ENCODE measurements around the gene UAP1L1. TPM values are rescaled to one million over a fixed set of nuclear protein-coding genes. Genes with fewer than 3 reads are reported as not detected.

Gene UAP1L1
- total and polyA plus RNA-seq, 2 of the 8 experiments (the other 6 are each of a cell fraction or from before 2014, with no cell fraction given), result 2.0 to 5.4 TPM

GRCh38 chr9:137087409-137087925 is 10.2 kb downstream of the UAP1L1 start:
- peak overlapping the region; percentile 87; the same call in 1 of the 2 replicates for H4K8ac ChIP-seq (ENCODE audit: extremely low read depth, insufficient read depth, low read length)
- no peak overlapping the region for H3K4ac ChIP-seq (replicated peaks; ENCODE audit: insufficient read length, low read depth, low read length)
- peak overlapping the region; percentile 28 to 54 (median 42); a peak in 4 of 7 replicates for H3K9ac ChIP-seq (replicated peaks in 1 of 4; ENCODE audit: extremely low read depth in 1 of 4, low read depth in 3 of 4, low read length in 3 of 4)
- FAIRE-seq (no peak), DNase-seq (ENCODE audit: low read depth in 1 of 2, low spot score in 2 of 2) (no peak)
- H2AFZ ChIP-seq (ENCODE audit: low read length), result no peak overlapping the region; the same call in 1 of the 2 replicates
- H3K4me3 ChIP-seq (ENCODE audit: extremely low read depth in 1 of 4, insufficient read depth in 2 of 4, low read depth in 3 of 4, low read length in 4 of 4), result peak overlapping the region; percentile 55 to 81 (median 71)
- no peaks in the 10 kb centered on the region for H4K20me1 ChIP-seq (replicated peaks in 1 of 2; ENCODE audit: control insufficient read depth in 1 of 2, insufficient read depth in 2 of 2, low read length in 2 of 2)
- no peak overlapping the region for H2AK5ac ChIP-seq (ENCODE audit: low read depth, low read length)
- H3K56ac ChIP-seq (replicated peaks; ENCODE audit: insufficient read length, low read depth, low read length), result no peak overlapping the region
- WGBS, 2 experiments (ENCODE audit: extremely low coverage in 1 of 2, insufficient coverage in 1 of 2, insufficient read length in 1 of 2, insufficient replicate concordance in 2 of 2, low coverage in 1 of 2, low lambda C conversion rate in 2 of 2, missing lambda C conversion rate in 1 of 2), result 11% methylated on average over 22 of the region's 22 CpGs; no CpG with 5 or more reads in 1 of the 2 experiments
- peaks cover 0 to 10% (median 4%) of the 10 kb centered on the region in 4 experiments; a peak in 4 of 7 replicates for H3K4me1 ChIP-seq (replicated peaks in 1 of 4; ENCODE audit: control insufficient read depth in 3 of 4, insufficient read depth in 4 of 4, low read length in 3 of 4)
- H3K14ac ChIP-seq (ENCODE audit: insufficient read length), result no peak overlapping the region
- no peaks in the 10 kb centered on the region for H3K9me3 ChIP-seq (ENCODE audit: insufficient read depth in 2 of 2, low read depth in 1 of 2, low read length in 1 of 2)
- H2BK15ac ChIP-seq (ENCODE audit: low read length), result no peak overlapping the region
- H2BK20ac ChIP-seq (ENCODE audit: low read length), result no peak overlapping the region
- POLR2A ChIA-PET (ENCODE audit: partially characterized antibody), result interaction anchor here (0.6 to 1.4 kb wide), 7 partner anchors 9 to 311 kb away, joined by 3 to 9 read pairs (median 3); partner anchors contain the start of gene UAP1L1
- H3K27ac ChIP-seq (ENCODE audit: low read depth, low read length), result no peak overlapping the region
- H2BK12ac ChIP-seq (ENCODE audit: low read depth, low read length), result no peak overlapping the region
- no peaks in the 10 kb centered on the region for H3K79me2 ChIP-seq (ENCODE audit: control insufficient read depth in 1 of 2, insufficient read depth in 2 of 2, low read length in 2 of 2)
- H2BK5ac ChIP-seq (ENCODE audit: low read depth, low read length), result 0 out of 2 replicates have a peak overlapping the region, but pooled peaks have one; percentile 60
- peaks cover 0 to 11% (median 3%) of the 10 kb centered on the region in 4 experiments; a peak in 5 of 7 replicates for H3K27me3 ChIP-seq (replicated peaks in 1 of 4; ENCODE audit: control insufficient read depth in 3 of 4, extremely low read depth in 1 of 4, insufficient read depth in 3 of 4, low read length in 3 of 4)
- no peak overlapping the region for H2BK120ac ChIP-seq (replicated peaks; ENCODE audit: low read depth, low read length)
- H3K79me1 ChIP-seq (ENCODE audit: low read depth, low read length), result no peaks in the 10 kb centered on the region
- H3K23ac ChIP-seq (ENCODE audit: insufficient read length), result no peak overlapping the region
- CTCF ChIA-PET (ENCODE audit: partially characterized antibody), result interaction anchor here (0.6 to 7.8 kb wide), 7 partner anchors 20 to 149 kb away, joined by 3 to 80 read pairs (median 4); partner anchors contain the start of gene SAPCD2
- peaks cover 12% of the 10 kb centered on the region; the same call in 1 of the 2 replicates for H3K23me2 ChIP-seq (ENCODE audit: low read depth, low read length)
- peak overlapping the region; percentile 83 to 94 for H3K4me2 ChIP-seq (ENCODE audit: insufficient read depth in 1 of 2, low read depth in 2 of 2, low read length in 2 of 2)
- peak overlapping the region; percentile 10 for H4K5ac ChIP-seq (ENCODE audit: insufficient read length, low read depth, low read length)
- no peaks in the 10 kb centered on the region; a peak in 1 of 8 replicates for H3K36me3 ChIP-seq (ENCODE audit: control insufficient read depth in 2 of 4, insufficient read depth in 4 of 4, low read length in 3 of 4)
- H4K91ac ChIP-seq (replicated peaks; ENCODE audit: insufficient read length, low read length), result peak overlapping the region; percentile 18
- peak overlapping the region; percentile 48; the same call in 1 of the 2 replicates for H3K18ac ChIP-seq (ENCODE audit: extremely low read depth, low read length)
- no peak for TF ChIP-seq TAF7 (optimal IDR thresholded peaks at IDR 0.05; ENCODE audit: borderline replicate concordance, low read depth, low read length)
- TF ChIP-seq SRF (IDR thresholded peaks at IDR 0.05; ENCODE audit: low read depth, low read length), result no peak
- no peak for TF ChIP-seq SAP30 (IDR thresholded peaks at IDR 0.05; ENCODE audit: insufficient read depth, insufficient replicate concordance, low read length)
- TF ChIP-seq POLR2A (IDR thresholded peaks at IDR 0.05; ENCODE audit: control extremely low read depth in 1 of 2, low read depth in 2 of 2, low read length in 2 of 2), result no peak
- no peak for TF ChIP-seq PHF8 (conservative IDR thresholded peaks at IDR 0.05; ENCODE audit: low read depth, low read length)
- TF ChIP-seq CEBPB (IDR thresholded peaks at IDR 0.05; ENCODE audit: low read depth, low read length), result no peak
- TF ChIP-seq TAF1 (IDR thresholded peaks at IDR 0.05; ENCODE audit: low read depth, low read length), result no peak
- TF ChIP-seq SP2 (IDR thresholded peaks at IDR 0.05; ENCODE audit: low read length), result no peak
- TF ChIP-seq TCF12 (IDR thresholded peaks at IDR 0.05; ENCODE audit: low read depth, low read length), result no peak
- TF ChIP-seq KDM1A (IDR thresholded peaks at IDR 0.05; ENCODE audit: borderline replicate concordance, low read length), result no peak
- TF ChIP-seq MAX (IDR thresholded peaks at IDR 0.05), result no peak
- TF ChIP-seq HDAC2 (IDR thresholded peaks at IDR 0.05; ENCODE audit: borderline replicate concordance in 1 of 2, low read depth in 2 of 2, low read length in 2 of 2), result no peak; a peak in 1 of 4 replicates
- no peak for TF ChIP-seq NRF1 (IDR thresholded peaks at IDR 0.05; ENCODE audit: low read depth, low read length)
